COLO668 (cell line): Measurements from ENCODE around the gene CCDC12.
A peak's percentile ranks its signal among the peaks of the same experiment; 100 is the strongest.

Source experiments
- DNase-seq: peaks from one replicate; lab custom pipeline; 2025; ENCODE audit not compliant: unreplicated experiment; lab: John Stamatoyannopoulos, UW

CCDC12 gene

GRCh38 chr3:47007482-47008233, 31.1 kb upstream of the CCDC12 start:
- no peak for DNase-seq

GRCh38 chr3:47007001-47007400, 30.5 kb upstream of the CCDC12 start:
- DNase-seq: no peak

- DNase-seq: no peak
Observed at GRCh38 chr3:47006145-47006651, 29.7 kb upstream of the CCDC12 start.

GRCh38 chr3:47005212-47006144, 28.9 kb upstream of the CCDC12 start:
- no peak for DNase-seq

- no peak for DNase-seq
Observed at GRCh38 chr3:47004369-47005211, 28.0 kb upstream of the CCDC12 start.

GRCh38 chr3:47003461-47004368, 27.2 kb upstream of the CCDC12 start:
- no peak for DNase-seq

- DNase-seq: no peak
Observed at GRCh38 chr3:47003056-47003410, 26.5 kb upstream of the CCDC12 start.

GRCh38 chr3:47002171-47003055, 25.9 kb upstream of the CCDC12 start:
- DNase-seq: no peak

- DNase-seq: no peak
Observed at GRCh38 chr3:47001731-47002170, 25.2 kb upstream of the CCDC12 start.

- DNase-seq: no peak
Observed at GRCh38 chr3:47000922-47001730, 24.6 kb upstream of the CCDC12 start.

- DNase-seq: no peak
Observed at GRCh38 chr3:47000198-47000815, 23.8 kb upstream of the CCDC12 start.

GRCh38 chr3:46999516-47000197, 23.1 kb upstream of the CCDC12 start:
- no peak for DNase-seq

GRCh38 chr3:46998852-46999515, 22.4 kb upstream of the CCDC12 start:
- no peak for DNase-seq

- peak; percentile 63 for DNase-seq
Observed at GRCh38 chr3:46998121-46998851, 21.7 kb upstream of the CCDC12 start.

- DNase-seq: no peak
Observed at GRCh38 chr3:46997453-46998091, 21.0 kb upstream of the CCDC12 start.
